HUES6 (cell line): ENCODE measurements around the gene PEAK1.

ENCODE experiments used
- H3K27ac ChIP-seq: 2 replicates; pipeline ENCODE4 v1.7.0; 2013; ENCODE audit warnings: low read depth, mild to moderate bottlenecking, low read length, inconsistent platforms
- H3K27me3 ChIP-seq: 2 replicates; pipeline ENCODE4 v1.6.1; 2013; ENCODE audit warnings: low read length; ENCODE audit not compliant: control insufficient read depth, insufficient read depth
- H3K36me3 ChIP-seq: 2 replicates; pipeline ENCODE4 v1.6.1; 2013; ENCODE audit warnings: low read length; ENCODE audit not compliant: control insufficient read depth, insufficient read depth
- H3K4me1 ChIP-seq: 2 replicates; pipeline ENCODE4 v1.6.1; 2013; ENCODE audit warnings: low read length; ENCODE audit not compliant: control insufficient read depth, insufficient read depth
- H3K4me3 ChIP-seq: 2 replicates; pipeline ENCODE4 v1.5.1; 2013; ENCODE audit warnings: low read depth, low read length
- H3K9ac ChIP-seq: one replicate; pipeline ENCODE4 v1.6.1; 2013; ENCODE audit warnings: mild to moderate bottlenecking, low read length
- H3K9me3 ChIP-seq: 2 replicates; pipeline ENCODE4 v1.6.1; 2013; ENCODE audit warnings: low read depth, low read length; ENCODE audit not compliant: control insufficient read depth, insufficient read depth

PEAK1 gene

GRCh38 chr15:77454951-77455350 is 35.0 kb upstream of the PEAK1 start:
- H3K4me3 ChIP-seq, result no peak overlapping the region
- H3K9ac ChIP-seq, result no peak overlapping the region
- H3K9me3 ChIP-seq, result peaks cover 3% of the 10 kb centered on the region; the same call in 1 of the 2 replicates
- no peaks in the 10 kb centered on the region for H3K27me3 ChIP-seq
- H3K27ac ChIP-seq, result no peak overlapping the region
- peaks cover 26% of the 10 kb centered on the region for H3K36me3 ChIP-seq
- no peaks in the 10 kb centered on the region for H3K4me1 ChIP-seq

- Histone ChIP-seq H3K27ac (no peak overlapping the region), H3K9me3 (peaks cover 3% of the 10 kb centered on the region; the same call in 1 of the 2 replicates), H3K36me3 (peaks cover 21% of the 10 kb centered on the region), H3K4me3 (no peak overlapping the region), H3K27me3 (no peaks in the 10 kb centered on the region), H3K4me1 (no peaks in the 10 kb centered on the region), H3K9ac (no peak overlapping the region)
Measured at GRCh38 chr15:77454265-77454664, 34.4 kb upstream of the PEAK1 start.

GRCh38 chr15:77446840-77447390 is 27.0 kb upstream of the PEAK1 start:
- Histone ChIP-seq H3K9me3 (peaks cover 3% of the 10 kb centered on the region; the same call in 1 of the 2 replicates), H3K36me3 (peaks cover 10% of the 10 kb centered on the region; the same call in 1 of the 2 replicates), H3K27me3 (no peaks in the 10 kb centered on the region), H3K9ac (no peak overlapping the region), H3K27ac (no peak overlapping the region), H3K4me3 (no peak overlapping the region), H3K4me1 (peaks cover 5% of the 10 kb centered on the region; the same call in 1 of the 2 replicates)

- H3K27me3 ChIP-seq, result no peaks in the 10 kb centered on the region
- no peak overlapping the region for H3K4me3 ChIP-seq
- no peak overlapping the region for H3K9ac ChIP-seq
- no peaks in the 10 kb centered on the region for H3K9me3 ChIP-seq
- H3K36me3 ChIP-seq, result no peaks in the 10 kb centered on the region
- peaks cover 5% of the 10 kb centered on the region; the same call in 1 of the 2 replicates for H3K4me1 ChIP-seq
- no peak overlapping the region for H3K27ac ChIP-seq
Measured at GRCh38 chr15:77440378-77440999, 20.6 kb upstream of the PEAK1 start.

- Histone ChIP-seq H3K4me1 (no peaks in the 10 kb centered on the region), H3K4me3 (no peak overlapping the region), H3K27me3 (no peaks in the 10 kb centered on the region), H3K9me3 (no peaks in the 10 kb centered on the region), H3K27ac (no peak overlapping the region), H3K36me3 (no peaks in the 10 kb centered on the region), H3K9ac (no peak overlapping the region)
Measured at GRCh38 chr15:77437264-77437663, 17.4 kb upstream of the PEAK1 start.

- Histone ChIP-seq H3K9ac (no peak overlapping the region), H3K27ac (no peak overlapping the region), H3K36me3 (no peaks in the 10 kb centered on the region), H3K4me1 (no peaks in the 10 kb centered on the region), H3K9me3 (no peaks in the 10 kb centered on the region), H3K27me3 (no peaks in the 10 kb centered on the region), H3K4me3 (no peak overlapping the region)
Measured at GRCh38 chr15:77436822-77437221, 16.9 kb upstream of the PEAK1 start.

GRCh38 chr15:77430652-77431051 is 10.7 kb upstream of the PEAK1 start:
- Histone ChIP-seq H3K9ac (no peak overlapping the region), H3K36me3 (no peaks in the 10 kb centered on the region), H3K4me3 (no peak overlapping the region), H3K27me3 (no peaks in the 10 kb centered on the region), H3K9me3 (no peaks in the 10 kb centered on the region), H3K4me1 (no peaks in the 10 kb centered on the region), H3K27ac (no peak overlapping the region)

- no peaks in the 10 kb centered on the region for H3K27me3 ChIP-seq
- no peak overlapping the region for H3K27ac ChIP-seq
- H3K36me3 ChIP-seq, result no peaks in the 10 kb centered on the region
- no peaks in the 10 kb centered on the region for H3K4me1 ChIP-seq
- no peaks in the 10 kb centered on the region for H3K9me3 ChIP-seq
- no peak overlapping the region for H3K9ac ChIP-seq
- no peak overlapping the region for H3K4me3 ChIP-seq
Measured at GRCh38 chr15:77430213-77430612, 10.3 kb upstream of the PEAK1 start.

- Histone ChIP-seq H3K4me1 (no peaks in the 10 kb centered on the region), H3K9me3 (no peaks in the 10 kb centered on the region), H3K4me3 (no peak overlapping the region), H3K9ac (no peak overlapping the region), H3K27me3 (no peaks in the 10 kb centered on the region), H3K36me3 (no peaks in the 10 kb centered on the region), H3K27ac (no peak overlapping the region)
Measured at GRCh38 chr15:77426871-77427270, 7.0 kb upstream of the PEAK1 start.

- no peaks in the 10 kb centered on the region for H3K9me3 ChIP-seq
- H3K4me1 ChIP-seq, result no peaks in the 10 kb centered on the region
- H3K36me3 ChIP-seq, result no peaks in the 10 kb centered on the region
- H3K4me3 ChIP-seq, result no peak overlapping the region
- H3K27me3 ChIP-seq, result no peaks in the 10 kb centered on the region
- H3K9ac ChIP-seq, result no peak overlapping the region
- H3K27ac ChIP-seq, result no peak overlapping the region
Measured at GRCh38 chr15:77426377-77426776, 6.5 kb upstream of the PEAK1 start.

GRCh38 chr15:77425104-77425503 is 5.2 kb upstream of the PEAK1 start:
- Histone ChIP-seq H3K4me3 (no peak overlapping the region), H3K9me3 (no peaks in the 10 kb centered on the region), H3K36me3 (no peaks in the 10 kb centered on the region), H3K27me3 (no peaks in the 10 kb centered on the region), H3K9ac (no peak overlapping the region), H3K27ac (no peak overlapping the region), H3K4me1 (no peaks in the 10 kb centered on the region)
